GM10248 (cell line): ENCODE measurements around the gene LAPTM5.

ENCODE experiments used
- CTCF ChIA-PET: fragments of 300-600 bp; sonication (Branson Sonifier 250); formaldehyde crosslinking; extraction: SDS; loops from one replicate; lab custom pipeline; 2021; ENCODE audit warnings: antibody characterized with exemption; lab: Yijun Ruan, JAX
- POLR2A ChIA-PET: fragments of 350-650 bp; sonication (Branson Sonifier 250); formaldehyde crosslinking; extraction: SDS; loops from one replicate; lab custom pipeline; 2020; ENCODE audit warnings: antibody characterized with exemption; lab: Yijun Ruan, JAX
- DNase-seq: peaks from one replicate; pipeline ENCODE4 v3.0.0; 2012; ENCODE audit errors: extremely low spot score
- TF ChIP-seq, protein P1 (sequence below): IDR thresholded peaks from 2 replicates; pipeline ENCODE4 v1.5.1; 2012; ENCODE audit warnings: mild to moderate bottlenecking, low read depth; ENCODE audit errors: extremely low read depth, missing control alignments, control extremely low read depth

Gene LAPTM5

DNA sequence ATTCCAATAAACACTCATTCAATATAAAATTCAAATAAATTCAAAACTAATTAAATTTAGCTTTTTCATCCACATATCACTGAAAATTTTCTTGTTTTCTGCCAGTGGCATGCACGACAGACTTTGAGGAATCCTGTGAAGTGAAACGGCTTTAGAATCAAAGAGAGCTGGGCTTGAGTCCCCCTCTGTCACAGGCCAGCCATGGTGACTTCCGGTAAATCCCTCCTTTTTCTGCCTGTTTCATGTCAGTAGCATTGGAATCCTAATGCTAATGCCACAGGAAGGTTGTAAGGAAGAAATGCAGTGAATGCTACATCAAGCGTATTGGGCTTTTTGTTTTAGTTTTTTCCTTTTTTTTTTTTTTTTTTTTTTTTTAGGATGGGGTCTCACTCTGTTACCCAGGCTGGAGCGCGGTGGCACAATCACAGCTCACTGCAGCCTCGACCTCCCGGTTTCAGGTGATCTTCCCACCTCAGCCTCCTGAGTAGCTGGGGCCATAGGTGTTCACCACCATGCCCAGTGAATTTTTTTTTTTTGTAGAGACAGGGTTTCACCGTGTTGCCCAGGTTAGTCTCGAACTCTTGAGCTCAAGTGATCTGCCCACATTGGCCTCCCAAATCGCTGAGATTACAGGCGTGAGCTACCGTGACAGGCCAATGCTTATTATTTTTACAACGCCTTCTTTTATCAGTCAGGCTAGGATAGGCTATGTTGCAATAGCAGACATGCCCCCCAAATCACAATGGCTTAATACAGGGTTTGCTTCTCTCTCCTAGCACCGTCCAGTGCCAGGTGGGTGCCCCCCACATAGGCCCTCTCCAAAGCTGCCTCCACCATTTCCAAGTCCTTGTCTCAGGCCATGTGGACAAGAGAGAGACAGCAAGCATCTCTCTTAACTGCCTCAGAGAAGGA is 30.5 kb downstream of the LAPTM5 start:
- ChIA-PET POLR2A (interaction anchor here (0.7 to 1.5 kb wide), 2 partner anchors 10 to 73 kb away, joined by 4 read pairs; no protein-coding TSS in a partner anchor), CTCF (interaction anchor here (1.0 to 19.1 kb wide), 9 partner anchors 7 to 202 kb away, joined by 3 to 611 read pairs (median 6); no protein-coding TSS in a partner anchor)
- no peak for DNase-seq
- TF ChIP-seq, protein P1, sequence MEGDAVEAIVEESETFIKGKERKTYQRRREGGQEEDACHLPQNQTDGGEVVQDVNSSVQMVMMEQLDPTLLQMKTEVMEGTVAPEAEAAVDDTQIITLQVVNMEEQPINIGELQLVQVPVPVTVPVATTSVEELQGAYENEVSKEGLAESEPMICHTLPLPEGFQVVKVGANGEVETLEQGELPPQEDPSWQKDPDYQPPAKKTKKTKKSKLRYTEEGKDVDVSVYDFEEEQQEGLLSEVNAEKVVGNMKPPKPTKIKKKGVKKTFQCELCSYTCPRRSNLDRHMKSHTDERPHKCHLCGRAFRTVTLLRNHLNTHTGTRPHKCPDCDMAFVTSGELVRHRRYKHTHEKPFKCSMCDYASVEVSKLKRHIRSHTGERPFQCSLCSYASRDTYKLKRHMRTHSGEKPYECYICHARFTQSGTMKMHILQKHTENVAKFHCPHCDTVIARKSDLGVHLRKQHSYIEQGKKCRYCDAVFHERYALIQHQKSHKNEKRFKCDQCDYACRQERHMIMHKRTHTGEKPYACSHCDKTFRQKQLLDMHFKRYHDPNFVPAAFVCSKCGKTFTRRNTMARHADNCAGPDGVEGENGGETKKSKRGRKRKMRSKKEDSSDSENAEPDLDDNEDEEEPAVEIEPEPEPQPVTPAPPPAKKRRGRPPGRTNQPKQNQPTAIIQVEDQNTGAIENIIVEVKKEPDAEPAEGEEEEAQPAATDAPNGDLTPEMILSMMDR: no peak

DNA sequence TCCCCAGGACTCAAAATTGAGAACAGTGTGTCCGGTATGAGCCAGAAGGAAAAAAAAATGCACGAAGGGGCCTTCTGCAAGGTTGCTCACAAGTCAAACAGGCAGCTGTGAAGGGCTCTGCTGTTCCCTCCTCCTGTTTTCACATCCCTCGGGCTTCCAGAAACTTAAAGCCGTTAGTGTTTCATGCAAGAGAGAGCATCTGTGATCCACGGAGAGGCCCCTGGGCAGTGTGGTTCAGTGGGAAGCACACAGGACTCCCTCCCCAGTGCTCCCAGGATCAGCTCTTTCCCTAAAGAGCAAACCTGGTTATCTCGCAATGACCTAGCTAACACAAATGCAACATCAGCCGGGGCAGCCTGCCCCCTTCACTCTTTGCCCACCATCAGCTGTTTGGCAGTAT is 31.3 kb downstream of the LAPTM5 start:
- POLR2A ChIA-PET: no interaction called here
- DNase-seq: no peak
- CTCF ChIA-PET: interaction anchor here (1.0 to 19.1 kb wide), 6 partner anchors 13 to 185 kb away, joined by 3 to 611 read pairs (median 4); no protein-coding TSS in a partner anchor
- TF ChIP-seq, protein P1: no peak

DNA sequence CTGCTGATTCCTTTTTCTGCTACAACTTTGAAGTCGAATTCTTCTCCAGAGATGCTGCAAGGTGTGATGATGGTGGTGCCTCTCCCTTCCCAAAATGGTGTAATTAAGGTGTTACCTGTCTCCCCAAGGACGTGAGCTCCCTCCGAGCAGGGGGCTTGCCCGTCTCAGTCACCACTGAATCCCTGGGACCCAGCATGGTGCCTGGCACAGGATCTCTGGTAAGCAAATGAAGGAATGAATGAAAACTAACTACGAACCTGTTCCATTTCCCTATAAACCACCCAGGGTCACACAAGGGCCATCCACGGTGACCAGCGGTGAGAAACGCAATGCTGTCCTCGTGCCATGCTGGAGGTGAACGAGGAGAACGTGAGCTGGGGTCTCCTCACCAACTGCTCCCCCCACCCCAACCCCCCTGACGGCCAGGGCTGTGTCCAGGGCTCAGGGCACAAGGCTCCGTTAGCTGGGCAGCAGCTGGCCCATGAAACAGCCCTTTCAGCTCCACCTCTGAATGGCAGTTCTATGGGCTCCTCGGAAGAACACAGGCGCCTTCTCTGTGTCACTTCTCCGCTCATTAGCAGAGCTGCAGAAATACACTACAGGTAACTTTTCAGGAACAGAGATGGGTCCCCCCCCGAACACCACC is 32.0 kb downstream of the LAPTM5 start:
- TF ChIP-seq, protein P1: no peak
- CTCF ChIA-PET: interaction anchor here (1.0 to 19.1 kb wide), 7 partner anchors 19 to 185 kb away, joined by 3 to 611 read pairs (median 5); no protein-coding TSS in a partner anchor
- POLR2A ChIA-PET: no interaction called here
- no peak for DNase-seq

DNA sequence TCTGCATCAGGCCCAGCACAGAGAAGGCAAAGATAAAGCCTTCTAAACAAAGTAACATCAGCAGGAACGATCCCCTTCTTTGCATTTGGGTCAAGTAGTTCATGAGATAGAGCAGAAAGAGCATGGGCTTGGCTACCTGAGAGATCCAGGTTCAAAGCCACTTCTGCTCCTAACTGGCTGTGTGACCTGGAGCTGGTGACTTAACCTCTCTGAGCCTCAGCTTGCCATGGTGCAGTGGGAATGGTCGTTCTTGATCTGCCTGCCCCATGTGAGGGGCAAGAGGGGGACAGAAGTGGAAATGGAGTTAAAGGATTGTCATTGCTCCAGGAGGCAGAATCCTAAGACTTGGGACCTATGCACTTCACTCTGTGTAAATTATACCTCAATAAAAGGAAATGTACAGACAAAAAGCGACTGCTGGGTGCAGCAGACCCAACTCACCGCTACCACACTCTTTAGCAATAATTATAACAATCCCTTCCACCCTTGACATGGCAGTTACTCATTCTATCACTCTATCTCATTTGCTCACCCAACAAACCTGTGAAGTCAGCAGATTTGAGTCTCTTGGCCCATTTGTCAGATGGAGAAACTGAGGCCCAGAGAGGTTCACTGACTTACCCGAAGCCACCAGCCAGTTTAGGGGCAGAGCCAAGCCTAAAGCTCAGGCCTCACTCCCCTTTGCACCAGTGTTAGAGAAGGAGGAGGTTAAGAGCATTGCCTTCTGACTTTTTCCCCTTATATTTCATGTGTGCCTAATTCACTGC is 32.7 kb downstream of the LAPTM5 start:
- ChIA-PET CTCF (interaction anchor here (1.2 to 19.1 kb wide), 7 partner anchors 8 to 186 kb away, joined by 3 to 611 read pairs (median 5); no protein-coding TSS in a partner anchor), POLR2A (no interaction called here)

DNA sequence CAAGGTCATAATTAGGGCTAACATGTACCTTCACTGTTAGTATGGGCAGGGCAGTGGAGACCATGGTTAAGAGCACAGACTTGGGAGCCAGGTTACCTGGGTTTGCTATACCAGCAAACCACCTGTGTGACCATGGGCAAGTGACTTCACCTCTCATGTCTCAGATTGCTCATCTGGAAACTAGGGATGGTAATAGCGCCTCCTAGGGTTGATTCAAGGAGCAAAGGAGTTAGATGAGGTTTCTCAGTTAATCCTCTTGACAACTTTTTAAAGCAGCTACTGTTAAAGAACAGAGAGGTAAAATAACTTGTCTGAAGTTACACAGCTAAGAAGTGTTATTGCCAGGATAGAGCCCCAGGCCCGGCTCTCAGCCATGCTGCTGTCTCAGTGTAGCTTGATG is 33.4 kb downstream of the LAPTM5 start:
- TF ChIP-seq, protein P1: no peak
- ChIA-PET CTCF (interaction anchor here (1.2 to 19.1 kb wide), 6 partner anchors 9 to 78 kb away, joined by 3 to 611 read pairs (median 4); no protein-coding TSS in a partner anchor), POLR2A (no interaction called here)
- no peak for DNase-seq

More for the DNA sequence above, 32.7 kb downstream of the LAPTM5 start:
- no peak for DNase-seq
- TF ChIP-seq, protein P1: no peak
